Trophoblast cell (in vitro differentiated cells and primary cell): ENCODE measurements around the gene POLR1D.

Experiments used
- DNase-seq, 2 donors: peaks; one replicate each; pipeline ENCODE4 v3.0.0-alpha.2; 2016
- H2AFZ ChIP-seq: 2 replicates; pipeline ENCODE4 v1.6.1; 2013; ENCODE audit warnings: low read length, moderate library complexity, mild to moderate bottlenecking; ENCODE audit not compliant: insufficient read depth, poor library complexity
- H2AK5ac ChIP-seq: 2 replicates; pipeline ENCODE4 v1.6.1; 2013; ENCODE audit warnings: mild to moderate bottlenecking, low read length
- H2BK120ac ChIP-seq: 2 replicates; pipeline ENCODE4 v1.6.1; 2013; ENCODE audit warnings: low read length, mild to moderate bottlenecking, moderate library complexity; ENCODE audit not compliant: insufficient read depth, poor library complexity
- H2BK12ac ChIP-seq: 2 replicates; pipeline ENCODE4 v1.6.1; 2013; ENCODE audit warnings: mild to moderate bottlenecking, low read length, moderate library complexity
- H2BK5ac ChIP-seq: 2 replicates; pipeline ENCODE4 v1.6.1; 2013; ENCODE audit warnings: low read length, low read depth, moderate library complexity, mild to moderate bottlenecking; ENCODE audit not compliant: poor library complexity
- H3K14ac ChIP-seq: 2 replicates; pipeline ENCODE4 v1.6.1; 2013; ENCODE audit warnings: mild to moderate bottlenecking, low read length
- H3K18ac ChIP-seq: 2 replicates; pipeline ENCODE4 v1.6.1; 2013; ENCODE audit warnings: mild to moderate bottlenecking, low read length
- H3K23ac ChIP-seq: 2 replicates; pipeline ENCODE4 v1.6.1; 2013; ENCODE audit warnings: low read length
- H3K27ac ChIP-seq: 2 replicates; pipeline ENCODE4 v1.5.1; 2013; ENCODE audit warnings: low read depth, mild to moderate bottlenecking, inconsistent platforms, low read length, moderate library complexity
- H3K27me3 ChIP-seq: 2 replicates; pipeline ENCODE4 v1.6.1; 2013; ENCODE audit warnings: inconsistent platforms, mild to moderate bottlenecking, low read length, moderate library complexity; ENCODE audit not compliant: insufficient read depth
- H3K36me3 ChIP-seq, 2 experiments: 1 replicate in 1 of 2; 2 replicates in 1 of 2; pipeline ENCODE4 v1.6.1; 2013; ENCODE audit warnings: low read length in 2 of 2, mild to moderate bottlenecking in 2 of 2, moderate library complexity in 1 of 2; ENCODE audit not compliant: insufficient read depth in 2 of 2, control insufficient read depth in 1 of 2
- H3K4ac ChIP-seq: 2 replicates; pipeline ENCODE4 v1.6.1; 2013; ENCODE audit warnings: low read depth, mild to moderate bottlenecking, low read length, moderate library complexity
- H3K4me1 ChIP-seq, 2 experiments: 1 replicate in 1 of 2; 2 replicates in 1 of 2; pipeline ENCODE4 v1.6.1; 2013; ENCODE audit warnings: low read length in 2 of 2, mild to moderate bottlenecking in 2 of 2, moderate library complexity in 1 of 2; ENCODE audit not compliant: insufficient read depth in 2 of 2, control insufficient read depth in 1 of 2
- H3K4me2 ChIP-seq: 2 replicates; pipeline ENCODE4 v1.6.1; 2013; ENCODE audit warnings: inconsistent platforms, mild to moderate bottlenecking, low read length, moderate library complexity
- H3K4me3 ChIP-seq: 2 replicates; pipeline ENCODE4 v1.5.1; 2013; ENCODE audit warnings: mild to moderate bottlenecking, low read depth, low read length, inconsistent platforms
- H3K79me1 ChIP-seq: one replicate; pipeline ENCODE4 v1.6.1; 2013; ENCODE audit warnings: low read length
- H3K79me2 ChIP-seq: 2 replicates; pipeline ENCODE4 v1.6.1; 2013; ENCODE audit warnings: low read length, mild to moderate bottlenecking; ENCODE audit not compliant: control insufficient read depth, insufficient read depth, poor library complexity
- H3K9ac ChIP-seq: 2 replicates; pipeline ENCODE4 v1.6.1; 2013; ENCODE audit warnings: mild to moderate bottlenecking, low read length
- H3K9me3 ChIP-seq: 2 replicates; pipeline ENCODE4 v1.6.1; 2013; ENCODE audit warnings: low read depth, mild to moderate bottlenecking, control low read depth, inconsistent platforms, low read length; ENCODE audit not compliant: insufficient read depth
- H4K12ac ChIP-seq: 2 replicates; pipeline ENCODE4 v1.6.1; 2013; ENCODE audit warnings: low read depth, mild to moderate bottlenecking, low read length, moderate library complexity
- H4K8ac ChIP-seq: 2 replicates; pipeline ENCODE4 v1.6.1; 2013; ENCODE audit warnings: low read depth, mild to moderate bottlenecking, low read length, moderate library complexity
- H4K91ac ChIP-seq: one replicate; pipeline ENCODE4 v1.6.1; 2013; ENCODE audit warnings: low read depth, mild to moderate bottlenecking, low read length, moderate library complexity
- WGBS: extraction: QIAGEN DNeasy Blood & Tissue Kit; methylation state at CpG from one replicate; pipeline ENCODE4 v1.1.7; 2013; ENCODE audit warnings: missing lambda C conversion rate; ENCODE audit not compliant: insufficient read length, insufficient coverage; ENCODE audit errors: extremely low coverage; 5-methylcytosine and 5-hydroxymethylcytosine counted together

The POLR1D gene

GRCh38 chr13:27637289-27637626 is 15.6 kb downstream of the POLR1D start:
- Histone ChIP-seq H3K4me3 (no peak overlapping the region), H3K27me3 (no peaks in the 10 kb centered on the region), H3K9ac (no peak overlapping the region), H3K4me1 (peaks cover 0 to 3% of the 10 kb centered on the region in 2 experiments), H4K91ac (no peak overlapping the region), H2AFZ (no peak overlapping the region), H3K4ac (no peak overlapping the region), H4K12ac (no peak overlapping the region), H3K4me2 (no peak overlapping the region), H2BK120ac (no peak overlapping the region), H4K8ac (no peak overlapping the region), H3K23ac (no peak overlapping the region), H3K14ac (no peak overlapping the region), H3K36me3 (peaks cover 0 to 3% of the 10 kb centered on the region in 2 experiments), H3K18ac (no peak overlapping the region), H3K27ac (no peak overlapping the region), H2AK5ac (no peak overlapping the region), H2BK12ac (no peak overlapping the region), H3K79me2 (no peaks in the 10 kb centered on the region), H3K9me3 (no peaks in the 10 kb centered on the region), H2BK5ac (no peak overlapping the region), H3K79me1 (no peaks in the 10 kb centered on the region)
- no peak for DNase-seq
- WGBS, result no CpG with 5 or more reads among the region's 1 CpG

DNA sequence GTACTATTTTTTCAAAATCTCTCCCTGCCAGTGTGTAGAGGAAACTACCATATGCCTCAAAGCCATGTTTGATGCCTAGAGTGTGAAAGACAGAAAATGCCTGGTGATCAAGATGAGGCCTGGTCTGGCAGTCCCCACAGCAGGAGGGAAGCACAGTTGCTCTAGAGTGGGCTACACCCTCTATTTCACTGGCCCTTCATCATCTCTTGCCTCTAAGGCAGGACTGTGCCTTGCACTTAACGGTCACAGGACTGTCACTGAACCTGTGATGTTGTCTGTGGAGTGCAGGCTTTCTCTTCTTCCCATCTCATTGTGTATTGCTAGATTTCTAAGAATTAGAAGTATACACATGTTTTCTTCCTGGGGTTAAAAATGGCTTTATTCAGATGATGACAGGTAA is 16.3 kb downstream of the POLR1D start:
- H3K23ac ChIP-seq, result no peak overlapping the region
- no peaks in the 10 kb centered on the region for H3K27me3 ChIP-seq
- no peak overlapping the region for H3K9ac ChIP-seq
- no peak overlapping the region for H2BK120ac ChIP-seq
- no peaks in the 10 kb centered on the region for H3K9me3 ChIP-seq
- DNase-seq, result no peak
- no peak overlapping the region for H2AFZ ChIP-seq
- no peaks in the 10 kb centered on the region for H3K79me1 ChIP-seq
- no peak overlapping the region for H4K91ac ChIP-seq
- WGBS, result no CpG with 5 or more reads among the region's 1 CpG
- no peak overlapping the region for H3K4me2 ChIP-seq
- H4K8ac ChIP-seq, result no peak overlapping the region
- no peaks in the 10 kb centered on the region for H3K79me2 ChIP-seq
- H3K4me1 ChIP-seq, result peaks cover 0 to 3% of the 10 kb centered on the region in 2 experiments
- no peak overlapping the region for H4K12ac ChIP-seq
- no peak overlapping the region for H3K27ac ChIP-seq
- no peak overlapping the region for H2BK5ac ChIP-seq
- peaks cover 0 to under 1% of the 10 kb centered on the region in 2 experiments for H3K36me3 ChIP-seq
- no peak overlapping the region for H2BK12ac ChIP-seq
- no peak overlapping the region for H2AK5ac ChIP-seq
- H3K14ac ChIP-seq, result no peak overlapping the region
- H3K18ac ChIP-seq, result no peak overlapping the region
- no peak overlapping the region for H3K4me3 ChIP-seq
- H3K4ac ChIP-seq, result no peak overlapping the region

DNA sequence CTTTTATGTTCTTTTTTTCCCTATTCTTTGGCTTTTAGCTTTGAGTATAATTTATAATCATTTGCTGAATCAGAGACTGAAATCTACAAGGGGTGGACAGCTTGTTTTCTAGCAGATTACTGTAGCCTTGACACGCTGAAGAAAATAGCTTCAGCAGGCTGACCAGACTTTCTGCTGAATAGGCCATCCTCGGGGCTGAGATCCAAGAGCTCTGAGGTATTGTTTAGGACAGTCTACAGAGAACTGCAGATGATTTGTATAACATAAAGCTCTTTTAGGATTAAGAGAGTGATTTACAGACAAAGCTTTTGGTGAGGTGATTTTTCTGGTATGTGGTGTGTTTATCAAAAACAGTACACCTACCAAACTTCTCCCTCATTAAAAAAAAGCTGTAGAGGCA is 16.8 kb downstream of the POLR1D start:
- no peak overlapping the region for H3K14ac ChIP-seq
- H3K27ac ChIP-seq, result no peak overlapping the region
- H2AK5ac ChIP-seq, result no peak overlapping the region
- no peak for DNase-seq
- no peak overlapping the region for H2BK12ac ChIP-seq
- H3K9me3 ChIP-seq, result no peaks in the 10 kb centered on the region
- H4K91ac ChIP-seq, result no peak overlapping the region
- no peak overlapping the region for H4K8ac ChIP-seq
- no peak overlapping the region for H3K9ac ChIP-seq
- H3K27me3 ChIP-seq, result no peaks in the 10 kb centered on the region
- H3K79me2 ChIP-seq, result no peaks in the 10 kb centered on the region
- no peak overlapping the region for H3K4me3 ChIP-seq
- no peak overlapping the region for H3K4ac ChIP-seq
- peaks cover 0 to 3% of the 10 kb centered on the region in 2 experiments for H3K4me1 ChIP-seq
- no CpG with 5 or more reads among the region's 2 CpGs for WGBS
- no peak overlapping the region for H4K12ac ChIP-seq
- no peaks in the 10 kb centered on the region for H3K79me1 ChIP-seq
- no peaks in the 10 kb centered on the region for H3K36me3 ChIP-seq
- no peak overlapping the region for H3K23ac ChIP-seq
- no peak overlapping the region for H3K4me2 ChIP-seq
- H2BK5ac ChIP-seq, result no peak overlapping the region
- no peak overlapping the region for H2BK120ac ChIP-seq
- no peak overlapping the region for H2AFZ ChIP-seq
- H3K18ac ChIP-seq, result no peak overlapping the region

DNA sequence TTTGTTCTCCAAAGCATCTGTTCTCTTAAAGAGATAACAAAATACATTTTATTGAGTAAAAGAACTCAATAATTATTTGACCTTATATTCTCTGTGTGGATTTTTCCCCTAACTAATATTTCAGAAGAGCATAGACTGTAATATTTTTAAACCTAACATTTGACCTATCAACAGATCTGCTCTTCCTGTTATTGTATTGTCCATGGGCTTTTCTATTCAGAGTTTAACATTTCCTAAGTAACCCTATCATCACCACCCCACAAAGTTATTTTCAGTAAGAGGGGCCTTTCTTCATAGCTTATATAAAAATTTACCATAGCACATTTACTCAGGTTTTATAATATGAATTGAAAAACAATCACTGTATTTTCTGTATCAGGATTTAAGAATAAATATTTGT is 17.5 kb downstream of the POLR1D start:
- no peaks in the 10 kb centered on the region for H3K79me1 ChIP-seq
- no peaks in the 10 kb centered on the region for H3K36me3 ChIP-seq
- no peak overlapping the region for H4K8ac ChIP-seq
- H3K4me2 ChIP-seq, result no peak overlapping the region
- peaks cover 0 to 3% of the 10 kb centered on the region in 2 experiments for H3K4me1 ChIP-seq
- H2AK5ac ChIP-seq, result no peak overlapping the region
- H3K27me3 ChIP-seq, result no peaks in the 10 kb centered on the region
- H2BK12ac ChIP-seq, result no peak overlapping the region
- H3K4me3 ChIP-seq, result no peak overlapping the region
- no peak overlapping the region for H3K9ac ChIP-seq
- no peak overlapping the region for H4K12ac ChIP-seq
- H3K23ac ChIP-seq, result no peak overlapping the region
- no peak overlapping the region for H4K91ac ChIP-seq
- H3K18ac ChIP-seq, result no peak overlapping the region
- DNase-seq, result no peak
- no peak overlapping the region for H2AFZ ChIP-seq
- H3K9me3 ChIP-seq, result no peaks in the 10 kb centered on the region
- H3K4ac ChIP-seq, result no peak overlapping the region
- no peak overlapping the region for H3K14ac ChIP-seq
- no peak overlapping the region for H2BK120ac ChIP-seq
- no peak overlapping the region for H2BK5ac ChIP-seq
- H3K27ac ChIP-seq, result no peak overlapping the region
- no peaks in the 10 kb centered on the region for H3K79me2 ChIP-seq
